AML-193 (cell line): ENCODE data around the gene CBFA2T3.

Experiments used
- DNase-seq, 2 experiments: peaks; one replicate each; lab custom pipeline; 2025; lab: John Stamatoyannopoulos, UW

Gene CBFA2T3

GRCh38 chr16:88995746-88996535 is 18.9 kb upstream of the CBFA2T3 start:
- no peak for DNase-seq

DNA sequence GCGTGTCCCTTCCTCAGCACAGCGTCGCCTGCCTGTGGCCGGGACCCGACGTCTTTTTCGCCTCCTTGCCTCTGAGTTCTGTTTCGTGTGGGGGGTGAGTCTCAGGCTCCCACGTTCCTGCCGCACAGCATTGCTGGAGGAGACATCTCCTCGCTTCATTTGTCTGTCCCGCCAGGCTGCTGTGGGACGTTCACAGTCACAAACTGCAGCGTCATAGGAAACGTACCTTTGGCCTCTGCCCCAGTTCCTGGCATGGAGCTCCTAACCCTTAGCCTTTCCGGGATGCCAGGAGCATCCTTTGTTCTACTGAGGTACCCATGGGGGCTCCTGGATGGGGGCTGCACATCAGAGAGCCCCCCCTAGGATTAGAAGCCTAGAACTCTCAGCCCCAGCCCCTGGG is 18.2 kb upstream of the CBFA2T3 start:
- DNase-seq: no peak

- no peak for DNase-seq
These were observed 17.7 kb upstream of the CBFA2T3 start for GRCh38 chr16:88994695-88995094.

- DNase-seq: no peak
These were observed 17.1 kb upstream of the CBFA2T3 start for GRCh38 chr16:88993946-88994600.

GRCh38 chr16:88993166-88993761 is 16.3 kb upstream of the CBFA2T3 start:
- DNase-seq: peak; percentile 52

- DNase-seq: no peak
These were observed 15.6 kb upstream of the CBFA2T3 start for GRCh38 chr16:88992351-88993165.

DNA sequence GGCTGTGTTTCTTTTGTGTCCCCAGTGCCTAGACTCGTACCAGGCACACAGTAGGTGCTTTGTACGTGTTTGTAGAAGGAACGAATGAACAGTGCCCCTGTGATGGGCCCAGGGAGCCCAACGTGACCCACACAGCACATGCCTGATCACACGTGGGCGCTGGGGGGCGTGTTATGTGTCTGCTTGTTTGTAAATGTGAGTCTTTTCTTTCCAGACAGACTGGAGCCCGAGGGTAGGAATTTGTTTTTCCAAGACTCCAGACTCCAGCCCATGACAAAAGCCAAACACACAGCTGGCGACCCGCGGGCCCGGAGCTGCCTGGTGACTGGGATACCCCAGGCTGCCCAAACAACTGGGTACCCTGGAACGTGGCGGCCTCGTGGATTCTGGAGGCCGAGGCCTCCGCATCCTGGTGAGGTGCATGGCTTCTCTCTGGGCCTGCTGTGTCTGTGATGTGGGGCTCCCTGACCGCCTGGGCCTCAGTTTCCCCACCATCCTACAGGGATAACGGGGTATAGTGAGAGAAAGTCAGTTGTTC is 14.9 kb upstream of the CBFA2T3 start:
- DNase-seq: no peak

DNA sequence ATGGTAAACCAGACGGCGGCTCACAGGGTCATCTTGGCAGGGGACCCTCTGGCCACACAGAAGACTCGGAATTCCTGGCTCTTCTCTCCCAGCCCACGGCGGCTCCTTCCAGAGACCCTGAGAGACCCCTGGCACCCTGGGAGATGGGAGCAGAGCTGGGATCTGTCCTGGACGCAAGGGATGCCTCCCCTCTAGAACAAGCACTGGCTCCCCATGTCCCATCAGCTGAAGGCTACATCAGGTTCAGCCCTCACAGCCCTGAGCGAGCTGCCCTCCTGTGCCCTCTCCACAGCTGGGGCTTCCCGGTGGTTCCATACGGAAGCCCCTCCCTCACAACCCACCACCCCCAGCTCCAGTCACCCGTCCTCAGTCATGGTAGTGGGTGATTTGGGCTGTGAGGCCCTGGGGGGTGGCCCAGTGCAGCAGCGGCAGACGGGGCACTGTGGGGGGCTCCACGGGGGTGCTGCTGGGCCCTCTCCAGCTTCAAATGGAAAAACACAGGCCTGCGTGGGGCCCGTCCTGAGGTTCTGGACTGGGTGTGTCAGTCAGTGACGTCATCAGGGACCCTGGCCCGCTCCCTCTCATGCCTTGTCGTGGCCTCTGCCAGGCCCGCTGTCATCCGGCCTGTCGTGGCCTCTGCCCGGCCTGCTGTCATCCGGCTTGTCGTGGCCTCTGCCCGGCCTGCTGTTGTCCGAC is 13.0 kb upstream of the CBFA2T3 start:
- DNase-seq: no peak

GRCh38 chr16:88988980-88989811 is 12.2 kb upstream of the CBFA2T3 start:
- no peak for DNase-seq

GRCh38 chr16:88985521-88985920 is 8.5 kb upstream of the CBFA2T3 start:
- no peak for DNase-seq

DNA sequence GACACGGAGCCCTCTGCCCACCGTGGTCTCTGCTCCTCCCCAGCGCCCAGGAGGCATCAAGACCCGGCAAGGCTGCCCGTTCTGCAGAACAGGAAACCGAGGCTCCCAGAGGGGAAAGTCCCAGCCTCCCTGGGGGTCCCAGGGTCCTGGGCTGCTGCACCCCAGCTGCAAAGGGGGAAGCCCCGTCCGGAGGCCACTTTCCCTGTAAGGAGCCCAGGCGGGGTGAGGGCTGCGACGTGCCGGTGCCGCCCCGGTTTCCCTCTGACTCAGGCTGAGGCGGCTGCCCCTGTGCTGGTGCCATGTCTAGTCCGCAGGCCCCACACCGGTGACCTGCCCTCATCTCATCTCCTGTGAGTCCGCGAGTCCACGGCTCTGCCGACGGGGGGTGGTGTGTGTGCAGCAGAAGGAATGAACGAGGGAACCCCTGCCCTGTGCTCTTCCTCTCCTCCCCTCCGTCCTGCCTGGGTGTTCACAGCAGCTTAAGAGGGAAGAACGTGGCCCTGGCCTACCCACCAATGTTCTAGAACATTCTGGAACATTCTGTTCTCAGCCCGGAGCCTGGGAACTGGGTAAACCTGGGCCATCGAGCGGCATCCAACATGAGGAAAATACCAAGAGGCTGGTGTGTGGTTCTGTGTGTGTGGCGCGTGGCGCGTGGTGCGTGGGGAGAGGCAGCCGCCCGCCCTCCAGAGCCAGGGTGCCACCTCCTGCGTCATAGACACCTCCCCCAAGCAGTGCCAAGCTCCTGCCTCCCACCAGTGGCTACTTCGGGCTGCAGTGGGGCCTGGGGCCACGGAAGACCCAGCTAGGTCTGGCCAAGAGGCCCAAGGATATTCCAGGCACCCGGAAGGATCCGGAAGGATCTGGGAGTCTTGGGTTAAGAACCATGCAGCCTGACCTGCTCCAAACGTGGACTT is 7.0 kb upstream of the CBFA2T3 start:
- no peak for DNase-seq

DNA sequence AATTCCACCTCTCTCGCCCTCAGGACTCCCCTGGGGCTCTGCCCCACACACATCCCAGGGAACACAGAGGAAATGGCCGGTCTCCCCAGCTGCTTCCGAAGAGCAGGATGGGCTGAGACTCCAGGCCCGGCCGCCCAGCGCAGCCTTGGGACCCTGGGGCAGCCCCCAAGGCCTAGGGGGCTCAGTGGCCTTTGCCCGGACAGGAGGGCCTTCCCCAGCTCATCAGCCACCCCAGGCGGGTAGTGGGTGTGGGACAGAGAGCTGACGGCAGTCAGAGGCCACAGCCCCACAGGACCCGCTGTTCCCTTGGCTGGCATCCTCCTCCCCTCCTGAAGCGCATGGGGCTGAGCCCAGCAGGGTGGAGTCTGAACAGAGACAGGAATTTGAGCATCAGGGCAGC is 6.2 kb upstream of the CBFA2T3 start:
- no peak for DNase-seq

DNA sequence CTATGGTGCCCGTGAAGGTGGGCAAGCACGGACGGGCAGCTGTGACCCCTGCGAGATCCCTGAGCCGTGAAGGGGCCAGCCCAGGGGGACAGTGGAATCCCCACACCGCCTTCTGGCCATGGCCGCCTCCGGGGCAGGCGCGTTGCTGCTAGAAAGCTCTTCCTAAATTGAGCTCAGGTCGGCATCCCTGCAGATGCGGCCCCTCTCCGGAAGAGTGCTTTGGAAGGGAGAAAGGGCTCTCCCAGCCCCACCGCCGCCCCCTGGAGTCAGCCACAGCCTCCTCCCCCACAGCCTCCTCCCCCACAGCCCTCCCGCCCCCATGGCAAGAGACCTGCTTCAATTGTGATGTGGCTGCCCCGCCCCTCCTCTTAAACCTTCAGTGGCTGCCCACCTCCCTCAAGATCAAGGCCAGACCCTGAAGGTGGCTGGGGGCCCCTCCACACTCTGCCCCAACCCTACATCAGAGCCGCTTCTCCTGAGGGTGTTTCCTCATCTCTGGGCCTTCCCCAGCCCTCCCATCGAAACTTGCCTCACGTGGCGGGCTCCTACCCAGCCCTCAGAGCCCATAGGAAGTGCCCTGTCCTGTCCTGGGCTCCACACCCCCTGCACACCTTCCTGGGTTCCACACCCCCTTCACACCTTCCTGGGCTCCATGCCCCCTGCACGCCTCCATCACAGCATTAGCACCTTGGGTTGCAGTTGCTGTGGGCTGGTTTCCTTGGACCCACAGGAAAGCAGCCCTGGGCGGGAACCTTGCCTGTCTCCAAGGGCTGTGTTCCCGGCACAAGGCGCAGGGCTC is 5.5 kb upstream of the CBFA2T3 start:
- no peak for DNase-seq

GRCh38 chr16:88979353-88980015 is 2.5 kb upstream of the CBFA2T3 start:
- DNase-seq: no peak

DNA sequence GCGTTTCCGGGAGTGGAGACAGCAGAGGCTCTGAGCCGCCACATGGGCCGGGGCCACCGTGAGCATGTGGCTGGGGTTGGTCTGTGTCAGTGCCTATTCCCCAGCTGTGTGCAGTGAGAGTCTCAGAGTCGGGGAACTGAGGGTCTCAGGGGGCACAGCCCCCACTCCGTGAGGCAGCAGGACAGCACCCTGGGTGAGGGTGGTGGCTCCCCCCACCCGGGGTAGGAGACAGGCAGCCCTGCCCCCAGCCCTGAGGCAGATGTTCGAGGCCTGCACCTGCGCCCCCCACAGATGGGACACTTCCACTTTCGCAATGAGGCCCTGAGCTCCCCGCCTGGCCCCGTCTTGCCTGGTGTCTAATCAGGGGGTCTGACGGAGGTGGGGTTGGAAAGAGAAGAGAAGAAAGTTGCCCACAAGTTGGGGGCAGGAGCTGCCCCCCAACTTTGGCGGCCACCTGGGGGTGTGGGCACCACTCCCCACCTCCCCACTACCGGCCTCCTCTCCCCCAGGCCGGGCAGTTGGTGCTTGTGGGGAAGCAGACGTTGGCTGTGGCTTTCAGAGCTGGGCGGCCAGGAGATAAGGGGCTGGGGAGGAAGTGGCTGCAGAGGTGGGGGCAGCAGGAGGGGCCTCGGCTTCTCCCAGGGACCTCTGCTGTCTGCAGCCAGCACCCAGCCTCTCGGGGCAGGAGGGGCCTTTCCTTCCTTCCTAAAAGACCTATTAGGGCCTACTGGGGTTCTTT is 1.8 kb upstream of the CBFA2T3 start:
- DNase-seq: peak; percentile 85 to 86

- DNase-seq: no peak
These were observed 1.0 kb upstream of the CBFA2T3 start for GRCh38 chr16:88977812-88978607.
